ENCODE results near the gene RNASEH2B.

DNA sequence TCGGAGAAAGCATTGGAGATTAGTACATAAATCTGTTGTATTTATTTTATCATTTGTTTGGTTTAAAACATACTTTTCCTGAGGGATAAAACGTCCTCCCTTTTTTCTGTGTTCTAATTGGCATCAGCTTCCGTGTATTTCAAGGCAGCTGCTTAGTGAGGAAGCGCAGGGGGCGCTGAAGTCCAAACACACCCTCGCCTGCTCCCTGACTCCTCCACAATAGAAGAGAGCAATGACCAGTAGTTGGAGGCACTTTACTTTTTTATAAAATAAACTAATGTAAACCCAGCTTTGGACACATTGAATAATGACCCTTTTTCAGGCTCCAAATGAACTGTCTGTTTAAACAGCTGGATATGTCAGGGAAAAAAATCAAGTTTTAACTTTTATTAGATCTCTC, 79.9 kb downstream of the RNASEH2B start:
- TF ChIP-seq, protein P1, sequence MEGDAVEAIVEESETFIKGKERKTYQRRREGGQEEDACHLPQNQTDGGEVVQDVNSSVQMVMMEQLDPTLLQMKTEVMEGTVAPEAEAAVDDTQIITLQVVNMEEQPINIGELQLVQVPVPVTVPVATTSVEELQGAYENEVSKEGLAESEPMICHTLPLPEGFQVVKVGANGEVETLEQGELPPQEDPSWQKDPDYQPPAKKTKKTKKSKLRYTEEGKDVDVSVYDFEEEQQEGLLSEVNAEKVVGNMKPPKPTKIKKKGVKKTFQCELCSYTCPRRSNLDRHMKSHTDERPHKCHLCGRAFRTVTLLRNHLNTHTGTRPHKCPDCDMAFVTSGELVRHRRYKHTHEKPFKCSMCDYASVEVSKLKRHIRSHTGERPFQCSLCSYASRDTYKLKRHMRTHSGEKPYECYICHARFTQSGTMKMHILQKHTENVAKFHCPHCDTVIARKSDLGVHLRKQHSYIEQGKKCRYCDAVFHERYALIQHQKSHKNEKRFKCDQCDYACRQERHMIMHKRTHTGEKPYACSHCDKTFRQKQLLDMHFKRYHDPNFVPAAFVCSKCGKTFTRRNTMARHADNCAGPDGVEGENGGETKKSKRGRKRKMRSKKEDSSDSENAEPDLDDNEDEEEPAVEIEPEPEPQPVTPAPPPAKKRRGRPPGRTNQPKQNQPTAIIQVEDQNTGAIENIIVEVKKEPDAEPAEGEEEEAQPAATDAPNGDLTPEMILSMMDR (IDR thresholded peaks at IDR 0.05; ENCODE audit: borderline replicate concordance, extremely low read depth, low read length, poor library complexity, severe bottlenecking), result no peak
- TF ChIP-seq EZH2 (IDR thresholded peaks at IDR 0.05; ENCODE audit: borderline replicate concordance, low read depth, low read length, severe bottlenecking), result no peak

Measured in DND-41 (cell line).